Activated CD4-positive, alpha-beta T cell treated with anti-CD3 and anti-CD28 coated beads, Interleukin-2, amount 10 ng/mL, durations not matched to agents 7 days and 5 days (primary cell): Measurements from ENCODE around the gene AKR7A2. TPM values are rescaled to one million over a fixed set of nuclear protein-coding genes. Genes with fewer than 3 reads are reported as not detected.
A peak's percentile ranks its signal among the peaks of the same experiment; 100 is the strongest.

Experiments
- CTCF ChIA-PET: fragments of 350-600 bp; sonication (Branson Sonifier 250); formaldehyde crosslinking; loops from one replicate; lab custom pipeline; 2021; ENCODE audit warnings: antibody characterized with exemption; lab: Charles Lee
- POLR2A ChIA-PET: fragments of 350-600 bp; sonication (Branson Sonifier 250); formaldehyde crosslinking; loops from one replicate; lab custom pipeline; 2021; ENCODE audit warnings: antibody characterized with exemption; lab: Charles Lee
- DNase-seq: peaks from one replicate; pipeline ENCODE4 v3.0.0-alpha.2; 2020
- H3K27ac Mint-ChIP-seq: one replicate; pipeline ENCODE4 v1.8.0; 2021; ENCODE audit warnings: mild to moderate bottlenecking, moderate library complexity, mixed read lengths
- H3K27me3 Mint-ChIP-seq: one replicate; pipeline ENCODE4 v1.8.0; 2021; ENCODE audit warnings: mixed read lengths
- H3K36me3 Mint-ChIP-seq: one replicate; pipeline ENCODE4 v1.8.0; 2021; ENCODE audit warnings: low read depth, mixed read lengths
- H3K4me1 Mint-ChIP-seq: one replicate; pipeline ENCODE4 v1.8.0; 2021; ENCODE audit warnings: mixed read lengths
- H3K4me3 Mint-ChIP-seq: one replicate; pipeline ENCODE4 v1.8.0; 2021; ENCODE audit warnings: mild to moderate bottlenecking, moderate library complexity, mixed read lengths
- H3K9me3 Mint-ChIP-seq: one replicate; pipeline ENCODE4 v1.8.0; 2021; ENCODE audit warnings: mixed read lengths
- total RNA-seq, 2 experiments: library from RNA; stranded (reverse); gene quantifications; one replicate each; pipeline ENCODE4 v1.2.3, GENCODE V29; 2021

Gene AKR7A2
- total RNA-seq, 2 experiments from 2014 or later, result 45.4 to 45.8 TPM

DNA sequence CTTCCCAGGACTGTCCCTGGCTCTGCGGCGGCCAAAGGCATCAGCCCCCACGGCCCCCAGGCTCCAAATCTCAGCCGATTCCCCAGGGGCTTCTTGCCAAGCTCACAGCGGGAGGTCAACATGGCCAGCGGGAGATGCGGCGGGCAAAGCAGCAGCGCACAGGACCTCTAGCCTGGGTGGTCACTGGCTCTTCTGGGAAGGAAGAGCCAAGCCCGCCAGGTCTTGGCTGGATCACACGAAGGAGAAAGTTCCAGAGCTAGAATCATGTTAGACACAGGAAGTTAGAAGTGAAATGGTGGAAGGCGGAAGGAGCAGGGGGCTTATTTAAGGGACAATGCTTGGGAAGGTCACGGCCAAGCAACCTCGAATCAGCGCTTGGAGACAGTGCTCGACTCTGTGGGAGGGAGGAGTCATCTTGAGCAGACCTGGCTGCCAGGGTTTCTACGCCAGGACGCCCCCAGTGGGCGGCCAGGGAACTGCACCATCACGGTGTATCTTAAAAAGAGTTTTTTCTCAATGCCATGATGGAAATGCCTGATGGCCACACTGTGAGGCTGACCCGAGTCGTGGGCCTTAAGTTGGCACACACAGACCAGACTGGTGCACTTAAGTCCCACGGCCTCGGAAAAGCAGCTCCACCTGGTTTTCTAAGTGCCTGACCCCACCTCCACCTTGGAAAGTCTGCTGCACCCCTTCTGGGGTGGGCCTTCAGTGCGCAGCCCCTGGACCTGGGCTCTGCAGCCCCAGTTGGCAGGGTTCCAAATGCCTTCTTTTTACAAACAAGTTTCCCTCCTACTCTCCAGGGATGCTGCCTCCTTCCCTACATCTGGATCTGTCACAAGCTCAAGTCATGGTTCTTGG lies 29.5 kb upstream of the AKR7A2 start:
- DNase-seq, result peak; percentile 76
- H3K27me3 Mint-ChIP-seq, result no peaks in the 10 kb centered on the region
- POLR2A ChIA-PET, result interaction anchor here (0.6 kb wide), 1 partner anchor 163 kb away, joined by 4 read pairs; no protein-coding TSS in a partner anchor
- H3K4me1 Mint-ChIP-seq, result peaks cover 4% of the 10 kb centered on the region
- CTCF ChIA-PET, result interaction anchor here (0.6 to 1.3 kb wide), 6 partner anchors 8 to 482 kb away, joined by 3 to 5 read pairs (median 3); no protein-coding TSS in a partner anchor
- H3K36me3 Mint-ChIP-seq, result peaks cover 33% of the 10 kb centered on the region
- no peak overlapping the region for H3K27ac Mint-ChIP-seq
- no peaks in the 10 kb centered on the region for H3K9me3 Mint-ChIP-seq
- no peak overlapping the region for H3K4me3 Mint-ChIP-seq

DNA sequence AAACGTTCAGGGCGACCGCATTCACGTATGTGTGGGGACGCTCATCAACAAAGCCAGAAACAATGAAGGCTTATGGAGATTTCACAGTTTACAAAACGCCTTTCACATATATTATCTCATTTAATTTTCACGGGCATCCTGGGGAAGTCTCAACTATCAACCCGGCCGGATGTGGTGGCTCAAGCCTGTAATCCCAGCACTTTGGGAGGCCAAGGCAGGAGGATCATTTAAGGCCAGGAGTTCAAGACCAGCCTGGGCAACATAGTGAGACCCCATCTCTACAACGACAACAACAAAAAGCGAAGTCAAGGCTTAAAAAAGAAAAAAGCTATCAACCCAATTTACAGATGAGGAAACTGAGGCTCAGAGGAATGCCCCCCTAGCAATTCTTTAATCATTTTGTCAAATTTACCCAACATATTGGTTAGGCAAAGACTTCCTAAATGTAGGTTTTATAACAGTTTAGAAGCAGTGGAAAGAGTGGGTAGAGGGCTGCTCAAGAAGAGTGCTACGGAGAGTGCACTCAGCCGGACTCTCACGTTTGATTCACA lies 28.5 kb upstream of the AKR7A2 start:
- no peaks in the 10 kb centered on the region for H3K27me3 Mint-ChIP-seq
- CTCF ChIA-PET, result interaction anchor here (1.0 to 1.3 kb wide), 2 partner anchors 10 to 242 kb away, joined by 3 read pairs; no protein-coding TSS in a partner anchor
- H3K27ac Mint-ChIP-seq, result peak overlapping the region; percentile 19
- POLR2A ChIA-PET, result no interaction called here
- H3K4me1 Mint-ChIP-seq, result peaks cover 4% of the 10 kb centered on the region
- DNase-seq, result no peak
- no peaks in the 10 kb centered on the region for H3K9me3 Mint-ChIP-seq
- peaks cover 34% of the 10 kb centered on the region for H3K36me3 Mint-ChIP-seq
- no peak overlapping the region for H3K4me3 Mint-ChIP-seq

DNA sequence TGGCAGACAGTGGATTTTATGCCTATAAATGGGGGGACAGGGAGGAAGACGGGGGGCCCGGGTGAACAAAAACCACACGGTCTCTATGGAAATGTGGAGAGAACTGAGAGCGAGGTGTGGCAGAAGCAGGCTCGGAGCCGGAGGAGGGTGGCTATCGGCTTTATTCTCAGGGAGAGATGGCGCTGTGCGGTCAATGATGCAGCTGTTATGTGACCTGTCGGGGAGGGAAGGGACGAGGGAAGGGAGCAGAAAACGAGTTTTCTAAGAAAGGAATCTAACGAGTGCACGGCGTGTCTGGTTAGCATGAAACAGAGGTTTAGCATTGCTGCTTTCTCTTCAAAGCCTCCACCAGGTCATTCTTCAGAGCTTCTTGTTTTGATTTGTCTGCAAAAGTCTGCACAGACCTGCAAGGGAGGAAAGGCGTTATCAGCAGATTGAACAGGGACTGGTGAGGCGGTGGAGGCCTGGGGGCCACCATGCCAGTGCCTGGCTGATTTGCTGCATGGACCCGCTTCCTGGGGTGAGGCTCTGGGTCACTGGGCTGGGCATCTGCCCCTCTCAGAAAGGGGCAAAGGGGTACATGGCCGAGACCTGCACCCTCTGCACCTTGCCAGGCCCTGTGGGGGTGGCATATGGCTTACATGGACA lies 27.4 kb upstream of the AKR7A2 start:
- DNase-seq, result no peak
- Mint-ChIP-seq H3K27me3 (no peaks in the 10 kb centered on the region), H3K4me3 (no peak overlapping the region), H3K9me3 (no peaks in the 10 kb centered on the region), H3K4me1 (peaks cover 4% of the 10 kb centered on the region), H3K36me3 (peaks cover 32% of the 10 kb centered on the region), H3K27ac (peak overlapping the region; percentile 41)
- POLR2A ChIA-PET, result no interaction called here
- CTCF ChIA-PET, result no interaction called here

DNA sequence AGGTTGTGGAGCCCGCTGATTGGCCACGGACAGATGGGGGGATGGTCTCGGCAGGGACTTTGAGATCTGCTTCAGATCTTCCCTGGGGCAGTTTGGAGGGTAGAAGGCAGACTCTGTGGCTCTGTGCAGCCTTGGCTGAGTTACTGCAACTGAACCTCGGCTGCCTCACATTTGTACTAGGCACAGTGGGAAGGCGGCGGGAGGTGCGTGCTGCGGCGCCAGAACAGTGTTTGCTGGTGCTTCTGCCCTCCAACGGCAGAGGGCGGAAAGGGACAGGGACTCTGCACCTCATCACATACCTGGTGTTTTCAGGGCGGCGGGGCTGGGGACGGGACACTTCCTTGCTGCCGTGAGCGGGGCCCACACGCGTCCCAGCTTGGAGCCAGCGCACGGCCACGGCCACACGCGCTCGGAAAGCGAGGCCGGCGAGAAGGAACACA lies 26.4 kb upstream of the AKR7A2 start:
- Mint-ChIP-seq H3K9me3 (no peaks in the 10 kb centered on the region), H3K4me1 (peaks cover 4% of the 10 kb centered on the region), H3K27ac (no peak overlapping the region), H3K36me3 (peaks cover 31% of the 10 kb centered on the region), H3K4me3 (no peak overlapping the region), H3K27me3 (no peaks in the 10 kb centered on the region)
- no peak for DNase-seq
- ChIA-PET CTCF (interaction anchor here (1.2 kb wide), 1 partner anchor 16 kb away, joined by 3 read pairs; no protein-coding TSS in a partner anchor), POLR2A (no interaction called here)

DNA sequence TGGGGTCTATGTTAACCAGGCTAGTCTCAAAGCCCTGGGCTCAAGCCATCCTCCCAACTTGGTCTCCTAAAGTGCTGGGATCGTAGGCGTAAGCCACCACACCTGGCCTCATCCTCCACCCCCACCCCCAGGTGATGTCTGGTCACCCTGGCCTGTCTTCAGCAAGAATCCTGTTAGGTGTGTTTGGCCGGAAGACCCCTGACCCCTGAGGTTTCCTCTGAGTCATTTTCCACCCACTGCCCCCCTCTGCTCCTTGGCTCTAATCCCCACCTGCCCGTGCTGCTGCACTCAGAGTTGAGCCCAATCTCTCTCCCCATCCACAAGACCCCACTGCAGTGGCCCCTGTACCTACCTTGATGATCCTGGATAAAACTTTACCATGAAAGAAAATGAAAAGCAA lies 25.3 kb upstream of the AKR7A2 start:
- H3K36me3 Mint-ChIP-seq, result peaks cover 26% of the 10 kb centered on the region
- no peaks in the 10 kb centered on the region for H3K27me3 Mint-ChIP-seq
- H3K27ac Mint-ChIP-seq, result no peak overlapping the region
- H3K9me3 Mint-ChIP-seq, result no peaks in the 10 kb centered on the region
- POLR2A ChIA-PET, result no interaction called here
- H3K4me1 Mint-ChIP-seq, result peaks cover 4% of the 10 kb centered on the region
- CTCF ChIA-PET, result no interaction called here
- H3K4me3 Mint-ChIP-seq, result no peak overlapping the region
- DNase-seq, result no peak

DNA sequence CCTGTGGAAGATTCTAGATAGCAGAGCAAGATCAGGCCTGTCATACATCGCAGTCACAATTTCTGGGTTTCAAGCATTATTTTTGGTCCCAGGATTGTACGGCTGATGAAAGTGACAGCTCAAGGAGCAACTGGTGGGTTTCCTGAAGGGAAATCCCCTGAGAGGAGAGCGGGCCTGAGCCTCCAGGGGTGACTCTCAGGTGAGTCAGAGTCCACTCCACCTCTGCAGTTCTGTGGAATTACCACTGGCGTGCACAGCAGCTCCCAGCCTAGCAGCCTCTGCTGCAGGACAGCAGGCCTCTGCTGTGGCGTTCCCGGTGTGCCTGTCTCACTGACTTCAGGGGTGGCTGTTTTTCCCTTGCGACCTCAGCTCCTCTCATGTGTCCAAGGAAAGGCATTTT lies 24.6 kb upstream of the AKR7A2 start:
- CTCF ChIA-PET, result no interaction called here
- Mint-ChIP-seq H3K27ac (no peak overlapping the region), H3K4me3 (no peak overlapping the region), H3K27me3 (no peaks in the 10 kb centered on the region), H3K9me3 (no peaks in the 10 kb centered on the region), H3K36me3 (peaks cover 20% of the 10 kb centered on the region), H3K4me1 (peaks cover 2% of the 10 kb centered on the region)
- no peak for DNase-seq
- POLR2A ChIA-PET, result no interaction called here

DNA sequence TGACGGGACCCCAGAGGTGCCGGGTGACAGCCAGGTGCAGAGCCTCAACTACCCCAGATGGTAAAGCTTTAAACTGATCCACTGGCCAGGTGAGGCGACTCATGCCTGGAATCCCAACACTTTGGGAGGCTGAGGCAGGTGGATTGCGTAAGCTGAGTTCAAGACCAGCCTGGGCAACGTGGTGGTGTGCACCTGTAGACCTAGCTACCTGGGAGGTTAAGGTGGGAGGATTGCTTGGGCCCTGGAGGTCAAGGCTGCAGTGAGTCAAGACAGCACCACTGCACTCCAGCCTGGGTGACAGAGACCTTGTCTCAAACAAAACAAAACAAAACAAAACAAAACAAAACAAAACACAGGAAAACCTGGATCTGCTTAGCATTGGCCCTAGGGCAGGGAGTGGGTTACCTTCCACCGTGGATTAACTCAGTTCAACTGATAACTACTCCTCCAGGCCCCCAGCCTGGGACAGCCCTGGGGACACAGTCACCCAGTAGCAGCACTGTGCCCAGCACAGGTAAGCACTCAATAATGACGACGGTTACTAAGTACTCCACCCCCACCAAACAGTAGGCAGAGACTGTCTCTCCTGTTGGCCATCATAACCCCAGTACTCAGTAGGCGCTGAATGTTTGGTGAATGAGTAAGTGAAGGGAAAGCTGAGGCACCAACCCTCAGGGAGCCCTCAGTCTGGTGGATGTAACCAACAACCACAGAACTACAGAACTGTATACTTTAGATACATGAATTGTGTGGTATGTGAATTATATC lies 21.8 kb upstream of the AKR7A2 start:
- CTCF ChIA-PET, result interaction anchor here (0.6 kb wide), 1 partner anchor 13 kb away, joined by 3 read pairs; no protein-coding TSS in a partner anchor

DNA sequence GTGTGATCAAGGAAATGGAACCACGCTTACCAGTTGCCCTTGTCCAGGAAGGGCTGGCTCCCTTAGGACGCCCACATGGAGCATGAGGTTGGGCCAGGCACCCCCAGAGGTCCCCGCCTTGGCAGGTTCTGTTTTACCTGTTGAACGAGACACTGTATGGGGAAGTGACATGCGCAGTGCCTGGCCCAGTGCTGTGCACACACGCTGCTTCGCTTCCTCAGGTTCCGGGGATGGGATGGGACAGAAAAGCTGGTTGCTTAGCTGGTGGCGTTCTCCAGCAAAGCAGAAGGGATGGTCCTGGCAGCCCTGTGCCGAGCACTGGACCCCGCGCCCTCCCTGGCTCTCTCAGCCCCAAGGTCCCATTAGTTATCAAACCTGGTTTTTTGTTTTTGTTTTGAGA lies 20.9 kb upstream of the AKR7A2 start:
- no peak overlapping the region for H3K27ac Mint-ChIP-seq
- no peak for DNase-seq
- CTCF ChIA-PET, result interaction anchor here (0.7 kb wide), 1 partner anchor 9 kb away, joined by 3 read pairs; no protein-coding TSS in a partner anchor
- peaks cover 5% of the 10 kb centered on the region for H3K36me3 Mint-ChIP-seq
- POLR2A ChIA-PET, result no interaction called here
- no peaks in the 10 kb centered on the region for H3K27me3 Mint-ChIP-seq
- no peak overlapping the region for H3K4me3 Mint-ChIP-seq
- H3K4me1 Mint-ChIP-seq, result no peaks in the 10 kb centered on the region
- H3K9me3 Mint-ChIP-seq, result no peaks in the 10 kb centered on the region

More for the DNA sequence above, 21.8 kb upstream of the AKR7A2 start:
- H3K27ac Mint-ChIP-seq, result no peak overlapping the region
- H3K4me3 Mint-ChIP-seq, result no peak overlapping the region
- peaks cover 9% of the 10 kb centered on the region for H3K36me3 Mint-ChIP-seq
- DNase-seq, result no peak
- H3K4me1 Mint-ChIP-seq, result no peaks in the 10 kb centered on the region
- no peaks in the 10 kb centered on the region for H3K27me3 Mint-ChIP-seq
- H3K9me3 Mint-ChIP-seq, result no peaks in the 10 kb centered on the region
- POLR2A ChIA-PET, result no interaction called here

DNA sequence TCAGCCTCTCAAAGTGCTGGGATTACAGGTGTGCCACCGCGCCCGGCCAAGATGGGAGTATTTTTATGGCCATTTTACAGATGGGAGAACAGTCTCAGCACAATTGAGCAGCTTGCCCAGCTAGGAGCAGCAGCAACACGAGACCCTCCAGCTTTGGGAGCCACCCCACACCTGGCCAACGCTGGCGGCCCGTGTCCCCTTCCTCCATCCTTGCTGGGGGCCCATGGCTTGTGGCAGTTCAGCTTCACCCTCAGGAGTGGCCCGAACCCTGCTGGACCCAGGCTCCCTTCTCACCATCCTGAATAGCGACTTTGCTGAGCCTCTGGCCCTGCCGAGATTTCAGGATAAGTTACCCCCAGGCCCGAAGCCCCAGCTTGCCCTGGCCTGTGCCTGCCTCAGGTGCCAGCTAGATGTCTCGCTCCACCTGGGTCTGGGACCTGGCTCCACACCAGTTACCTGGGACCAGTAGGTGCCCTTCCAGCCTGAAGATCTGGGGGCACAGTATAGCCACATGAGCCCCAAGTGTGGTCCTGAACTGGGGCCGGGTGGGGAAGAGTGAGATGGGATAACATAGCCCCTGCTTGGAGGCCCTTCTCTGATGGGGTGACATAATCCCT lies 19.4 kb upstream of the AKR7A2 start:
- Mint-ChIP-seq H3K9me3 (no peaks in the 10 kb centered on the region), H3K4me3 (no peak overlapping the region), H3K27me3 (no peaks in the 10 kb centered on the region), H3K36me3 (peaks cover 3% of the 10 kb centered on the region), H3K4me1 (no peaks in the 10 kb centered on the region), H3K27ac (no peak overlapping the region)
- ChIA-PET CTCF (interaction anchor here (1.1 to 1.3 kb wide), 2 partner anchors 9 to 13 kb away, joined by 3 read pairs; no protein-coding TSS in a partner anchor), POLR2A (no interaction called here)
- no peak for DNase-seq

DNA sequence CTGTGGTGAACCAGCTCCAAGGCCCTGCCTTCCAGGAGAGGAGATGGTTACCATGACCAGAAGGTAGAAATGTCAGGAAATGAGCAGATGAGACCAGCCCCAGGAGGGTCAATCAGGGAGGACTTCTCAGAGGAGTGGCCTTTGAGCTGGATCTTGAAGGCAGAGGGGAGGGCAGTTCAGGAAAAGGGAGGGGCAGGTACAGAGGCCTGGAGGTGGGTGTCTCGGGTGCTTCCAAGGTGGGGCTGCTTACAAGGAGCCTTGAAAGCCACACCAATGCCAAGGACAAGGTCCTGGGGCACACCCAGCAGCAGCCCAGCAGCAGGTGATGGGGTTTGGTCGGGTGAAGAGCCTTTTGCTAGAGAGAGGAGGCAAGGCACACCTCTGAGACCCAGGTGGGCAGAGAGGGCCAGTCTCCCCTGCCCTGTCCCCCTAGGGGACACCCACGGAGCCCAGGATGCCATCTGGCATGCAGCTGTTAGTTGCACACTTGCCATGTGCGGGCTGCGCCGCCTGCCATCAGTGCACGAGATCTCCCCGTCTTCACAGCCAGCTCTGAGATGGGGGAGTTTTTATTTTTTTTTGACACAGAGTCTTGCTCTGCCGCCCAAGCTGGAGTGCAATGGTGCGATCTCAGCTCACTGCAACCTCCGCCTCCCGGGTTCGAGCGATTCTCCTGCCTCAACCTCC lies 18.6 kb upstream of the AKR7A2 start:
- Mint-ChIP-seq H3K4me3 (no peak overlapping the region), H3K27ac (peak overlapping the region; percentile 50)

DNA sequence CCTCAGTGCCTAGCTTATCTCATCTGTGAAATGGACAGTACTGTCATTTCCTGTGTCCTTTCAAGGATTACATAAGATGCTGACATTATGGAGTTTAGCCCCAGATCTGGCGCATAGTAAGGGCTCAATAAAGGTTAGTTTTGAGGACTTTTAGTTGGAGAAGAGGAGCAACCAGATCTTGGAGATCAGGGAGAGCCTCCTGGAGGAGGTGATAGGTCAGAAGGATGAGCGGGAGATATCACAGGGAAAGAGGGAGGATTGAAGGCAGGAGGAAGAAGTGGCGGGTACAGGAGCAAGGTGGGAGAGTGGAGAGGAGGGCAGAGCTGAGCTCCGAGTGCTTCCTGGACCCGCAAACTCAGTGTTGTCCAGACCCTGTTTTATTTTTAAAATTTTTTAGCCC lies 17.7 kb upstream of the AKR7A2 start:
- H3K36me3 Mint-ChIP-seq, result no peaks in the 10 kb centered on the region
- H3K27ac Mint-ChIP-seq, result peak overlapping the region; percentile 34
- no peak overlapping the region for H3K4me3 Mint-ChIP-seq
- ChIA-PET CTCF (no interaction called here), POLR2A (no interaction called here)
- H3K27me3 Mint-ChIP-seq, result no peaks in the 10 kb centered on the region
- no peak for DNase-seq
- no peaks in the 10 kb centered on the region for H3K9me3 Mint-ChIP-seq
- no peaks in the 10 kb centered on the region for H3K4me1 Mint-ChIP-seq

More for the DNA sequence above, 18.6 kb upstream of the AKR7A2 start:
- POLR2A ChIA-PET, result no interaction called here
- DNase-seq, result no peak
- Mint-ChIP-seq H3K27me3 (no peaks in the 10 kb centered on the region), H3K4me1 (no peaks in the 10 kb centered on the region), H3K9me3 (no peaks in the 10 kb centered on the region), H3K36me3 (no peaks in the 10 kb centered on the region)
- CTCF ChIA-PET, result interaction anchor here (1.1 kb wide), 1 partner anchor 10 kb away, joined by 3 read pairs; no protein-coding TSS in a partner anchor
